RWPE1 (cell line): Measurements from ENCODE around the gene EPAS1.

Source experiments
- CTCF ChIA-PET: fragments of 350-600 bp; sonication (Branson Sonifier 250); formaldehyde crosslinking; extraction: SDS; loops from one replicate; lab custom pipeline; 2021; lab: Yijun Ruan, JAX
- POLR2A ChIA-PET: fragments of 400-600 bp; formaldehyde crosslinking; extraction: SDS; loops from one replicate; lab custom pipeline; 2020; ENCODE audit warnings: antibody characterized with exemption; ENCODE audit not compliant: low non-redundant PET; lab: Yijun Ruan, JAX
- DNase-seq: peaks from one replicate; pipeline ENCODE4 v3.0.0; 2012; ENCODE audit warnings: low spot score
- H3K27ac ChIP-seq: fragments of 450-650 bp; 2 replicates; pipeline ENCODE4 v1.5.1; 2017
- TF ChIP-seq, protein P1 (sequence below): fragments of 450-650 bp; conservative IDR thresholded peaks from 2 replicates; pipeline ENCODE4 v1.5.1; 2017; ENCODE audit warnings: low read depth, mild to moderate bottlenecking

EPAS1 gene

GRCh38 chr2:46430413-46430812, 133.2 kb downstream of the EPAS1 start:
- no peak overlapping the region for H3K27ac ChIP-seq
- POLR2A ChIA-PET, result no interaction called here
- CTCF ChIA-PET, result interaction anchor here (0.6 kb wide), 1 partner anchor 894 kb away, joined by 3 read pairs; no protein-coding TSS in a partner anchor

GRCh38 chr2:46430992-46431391, 133.8 kb downstream of the EPAS1 start:
- CTCF ChIA-PET, result interaction anchor here (0.6 to 0.7 kb wide), 2 partner anchors 18 to 895 kb away, joined by 3 read pairs; no protein-coding TSS in a partner anchor
- TF ChIP-seq, protein P1, sequence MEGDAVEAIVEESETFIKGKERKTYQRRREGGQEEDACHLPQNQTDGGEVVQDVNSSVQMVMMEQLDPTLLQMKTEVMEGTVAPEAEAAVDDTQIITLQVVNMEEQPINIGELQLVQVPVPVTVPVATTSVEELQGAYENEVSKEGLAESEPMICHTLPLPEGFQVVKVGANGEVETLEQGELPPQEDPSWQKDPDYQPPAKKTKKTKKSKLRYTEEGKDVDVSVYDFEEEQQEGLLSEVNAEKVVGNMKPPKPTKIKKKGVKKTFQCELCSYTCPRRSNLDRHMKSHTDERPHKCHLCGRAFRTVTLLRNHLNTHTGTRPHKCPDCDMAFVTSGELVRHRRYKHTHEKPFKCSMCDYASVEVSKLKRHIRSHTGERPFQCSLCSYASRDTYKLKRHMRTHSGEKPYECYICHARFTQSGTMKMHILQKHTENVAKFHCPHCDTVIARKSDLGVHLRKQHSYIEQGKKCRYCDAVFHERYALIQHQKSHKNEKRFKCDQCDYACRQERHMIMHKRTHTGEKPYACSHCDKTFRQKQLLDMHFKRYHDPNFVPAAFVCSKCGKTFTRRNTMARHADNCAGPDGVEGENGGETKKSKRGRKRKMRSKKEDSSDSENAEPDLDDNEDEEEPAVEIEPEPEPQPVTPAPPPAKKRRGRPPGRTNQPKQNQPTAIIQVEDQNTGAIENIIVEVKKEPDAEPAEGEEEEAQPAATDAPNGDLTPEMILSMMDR, result no peak
- no peak for DNase-seq
- POLR2A ChIA-PET, result no interaction called here
- H3K27ac ChIP-seq, result no peak overlapping the region

More at GRCh38 chr2:46430413-46430812, 133.2 kb downstream of the EPAS1 start:
- DNase-seq, result no peak
- TF ChIP-seq, protein P1, result no peak

GRCh38 chr2:46431481-46432235, 134.5 kb downstream of the EPAS1 start:
- POLR2A ChIA-PET, result no interaction called here
- H3K27ac ChIP-seq, result no peak overlapping the region
- TF ChIP-seq, protein P1, result no peak
- CTCF ChIA-PET, result interaction anchor here (0.6 to 0.7 kb wide), 3 partner anchors 19 to 292 kb away, joined by 3 to 8 read pairs (median 3); no protein-coding TSS in a partner anchor
- DNase-seq, result no peak

- peak overlapping the region; percentile 74 for H3K27ac ChIP-seq
- CTCF ChIA-PET, result no interaction called here
- TF ChIP-seq, protein P1, result no peak
- DNase-seq, result peak; percentile 82
- POLR2A ChIA-PET, result interaction anchor here (0.6 kb wide), 1 partner anchor 21 kb away, joined by 3 read pairs; no protein-coding TSS in a partner anchor
Measured at GRCh38 chr2:46434851-46435273, 137.7 kb downstream of the EPAS1 start.

DNA sequence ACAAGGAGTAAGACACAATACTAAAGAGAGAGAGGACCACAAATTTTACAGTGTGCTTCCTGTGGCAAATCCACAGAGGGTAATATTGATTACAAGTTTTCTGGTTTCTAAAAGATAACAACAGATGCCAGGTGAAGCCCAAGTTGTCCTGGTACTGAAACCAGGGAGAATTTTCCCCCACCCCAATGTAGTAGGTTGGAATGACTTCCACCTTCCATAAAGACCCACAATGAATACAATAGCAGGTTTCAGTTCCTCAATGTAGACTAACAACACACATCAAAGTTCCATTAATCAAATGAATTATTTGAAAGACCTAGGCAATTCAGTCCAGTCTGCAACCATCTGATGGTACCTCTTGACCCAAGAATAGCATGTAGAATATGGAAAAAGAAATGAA, 138.1 kb downstream of the EPAS1 start:
- ChIA-PET POLR2A (interaction anchor here (0.6 kb wide), 1 partner anchor 22 kb away, joined by 3 read pairs; no protein-coding TSS in a partner anchor), CTCF (interaction anchor here (0.6 kb wide), 1 partner anchor 157 kb away, joined by 3 read pairs; no protein-coding TSS in a partner anchor)
- H3K27ac ChIP-seq, result no peak overlapping the region
- DNase-seq, result no peak
- TF ChIP-seq, protein P1, result no peak

DNA sequence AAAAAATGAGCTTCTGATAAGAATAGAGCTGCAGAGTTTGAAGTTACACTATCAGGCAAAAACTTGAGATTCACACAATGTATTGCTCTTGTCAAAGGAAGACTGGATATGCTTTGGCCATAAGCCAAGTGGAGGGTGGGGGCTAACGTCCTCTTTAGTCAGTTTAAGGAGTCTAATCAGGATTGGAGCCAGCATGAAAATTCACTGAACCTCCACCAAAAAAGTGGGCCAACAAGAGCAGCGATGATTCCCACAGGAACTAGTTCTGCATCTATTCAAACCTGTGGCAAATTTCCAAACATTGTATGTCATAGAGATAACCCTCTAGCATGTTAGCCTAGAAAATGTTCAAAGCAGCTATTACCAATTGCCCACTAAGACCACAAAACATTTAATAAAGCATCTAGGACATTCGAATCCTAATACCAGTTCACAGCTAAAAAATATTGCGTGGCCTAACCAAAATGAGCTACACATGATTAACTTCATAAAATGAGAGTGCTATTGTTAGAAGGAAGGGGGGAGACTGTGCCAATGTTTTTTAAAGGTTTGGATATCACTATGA, 138.7 kb downstream of the EPAS1 start:
- no peak overlapping the region for H3K27ac ChIP-seq
- TF ChIP-seq, protein P1, result no peak
- POLR2A ChIA-PET, result no interaction called here
- CTCF ChIA-PET, result interaction anchor here (0.6 kb wide), 1 partner anchor 157 kb away, joined by 3 read pairs; no protein-coding TSS in a partner anchor
- DNase-seq, result no peak
